CD4-positive, alpha-beta T cell treated with Interleukin-15 for 1 hour (primary cell): ENCODE results near the gene WHRN.
A peak's percentile ranks its signal among the peaks of the same experiment; 100 is the strongest.

Experiments used
- DNase-seq: peaks from one replicate; pipeline ENCODE4 v3.0.0-alpha.2; 2020

The WHRN gene

GRCh38 chr9:114374936-114375335 lies 130.3 kb downstream of the WHRN start:
- DNase-seq, result no peak

- no peak for DNase-seq
These were observed 131.1 kb downstream of the WHRN start for GRCh38 chr9:114373960-114374730.

- peak; percentile 94 for DNase-seq
These were observed 132.3 kb downstream of the WHRN start for GRCh38 chr9:114372921-114373448.

GRCh38 chr9:114371973-114372917 lies 133.0 kb downstream of the WHRN start:
- DNase-seq, result peak; percentile 59

- no peak for DNase-seq
These were observed 133.8 kb downstream of the WHRN start for GRCh38 chr9:114371343-114371944.

GRCh38 chr9:114370968-114371320 lies 134.3 kb downstream of the WHRN start:
- DNase-seq, result no peak

GRCh38 chr9:114370251-114370967 lies 134.9 kb downstream of the WHRN start:
- no peak for DNase-seq

- DNase-seq, result peak; percentile 52
These were observed 135.8 kb downstream of the WHRN start for GRCh38 chr9:114369216-114370130.

GRCh38 chr9:114367772-114368569 lies 137.3 kb downstream of the WHRN start:
- no peak for DNase-seq

- no peak for DNase-seq
These were observed 137.9 kb downstream of the WHRN start for GRCh38 chr9:114367366-114367765.

GRCh38 chr9:114366334-114367128 lies 138.7 kb downstream of the WHRN start:
- DNase-seq, result peak; percentile 75

GRCh38 chr9:114365194-114365593 lies 140.1 kb downstream of the WHRN start:
- DNase-seq, result no peak

- DNase-seq, result no peak
These were observed 140.9 kb downstream of the WHRN start for GRCh38 chr9:114364134-114365041.

- no peak for DNase-seq
These were observed 141.8 kb downstream of the WHRN start for GRCh38 chr9:114363424-114363823.

GRCh38 chr9:114362394-114362793 lies 142.9 kb downstream of the WHRN start:
- no peak for DNase-seq

GRCh38 chr9:114361542-114361941 lies 143.7 kb downstream of the WHRN start:
- no peak for DNase-seq

- DNase-seq, result no peak
These were observed 145.5 kb downstream of the WHRN start for GRCh38 chr9:114359801-114360200.

GRCh38 chr9:114357911-114358328 lies 147.4 kb downstream of the WHRN start:
- no peak for DNase-seq

GRCh38 chr9:114357360-114357759 lies 147.9 kb downstream of the WHRN start:
- DNase-seq, result no peak
